Muscle of arm (tissue), 12 donors: ENCODE results near the gene ABHD2. TPM values are rescaled to one million over a fixed set of nuclear protein-coding genes. Genes with fewer than 3 reads are reported as not detected.

Experiments used
- DNase-seq: peaks from one replicate; pipeline ENCODE4 v3.0.0-alpha.2; 2013
- polyA plus RNA-seq, 12 donors: library from polyadenylated mRNA; unstranded; fragments of 120-200 nt; gene quantifications; one replicate each; pipeline ENCODE4 v1.2.1, GENCODE V29; 2013; ENCODE audit not compliant: insufficient read length in 12 of 12

Gene ABHD2
- polyA plus RNA-seq, 12 donors, result 17.1 to 28.5 (median 23.2) TPM; not detected in 1

GRCh38 chr15:89187301-89187985 is 99.2 kb downstream of the ABHD2 start:
- no peak for DNase-seq

GRCh38 chr15:89187986-89188514 is 99.8 kb downstream of the ABHD2 start:
- no peak for DNase-seq

GRCh38 chr15:89192136-89192535 is 103.9 kb downstream of the ABHD2 start:
- no peak for DNase-seq

GRCh38 chr15:89192766-89193165 is 104.5 kb downstream of the ABHD2 start:
- no peak for DNase-seq

GRCh38 chr15:89194608-89195007 is 106.4 kb downstream of the ABHD2 start:
- no peak for DNase-seq

DNA sequence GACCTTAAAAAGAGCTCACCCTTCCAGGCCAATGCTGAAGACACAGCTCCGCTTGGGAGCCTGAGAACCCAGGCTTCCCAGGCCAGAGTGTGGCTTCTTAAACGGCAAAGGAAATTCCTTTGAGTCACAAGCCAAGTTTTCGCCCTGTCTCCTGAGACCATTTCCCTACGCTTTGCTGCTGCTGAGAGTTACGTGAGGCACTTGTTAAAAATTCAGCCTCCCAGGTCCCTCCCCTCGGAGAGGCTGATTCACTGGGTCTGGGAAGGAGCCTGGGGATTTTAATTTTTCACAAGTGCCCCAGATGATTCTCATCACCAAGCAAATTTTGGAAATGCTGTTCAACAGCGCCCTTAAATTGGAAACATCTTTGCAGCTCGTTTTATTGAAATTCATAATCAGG is 107.6 kb downstream of the ABHD2 start:
- no peak for DNase-seq

DNA sequence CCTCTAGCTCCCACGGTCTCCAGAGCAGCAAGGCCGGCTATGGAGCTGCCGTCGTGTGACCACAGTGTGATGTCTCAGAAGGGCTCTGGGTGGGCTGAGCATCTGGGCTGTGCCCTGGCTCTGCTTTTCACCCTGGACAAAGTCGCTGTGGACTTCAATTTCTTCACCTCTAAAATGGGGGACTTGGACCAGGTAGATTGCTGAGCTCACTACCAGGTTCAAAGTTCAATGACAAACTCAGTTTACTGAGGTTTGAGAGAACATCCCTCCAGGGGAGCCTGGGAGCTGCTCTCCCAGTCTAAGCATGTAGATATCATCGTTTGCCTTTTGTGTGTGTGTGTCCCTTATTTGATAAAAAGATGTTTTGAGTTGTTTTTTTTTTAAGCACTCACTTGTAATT is 108.0 kb downstream of the ABHD2 start:
- DNase-seq, result no peak

DNA sequence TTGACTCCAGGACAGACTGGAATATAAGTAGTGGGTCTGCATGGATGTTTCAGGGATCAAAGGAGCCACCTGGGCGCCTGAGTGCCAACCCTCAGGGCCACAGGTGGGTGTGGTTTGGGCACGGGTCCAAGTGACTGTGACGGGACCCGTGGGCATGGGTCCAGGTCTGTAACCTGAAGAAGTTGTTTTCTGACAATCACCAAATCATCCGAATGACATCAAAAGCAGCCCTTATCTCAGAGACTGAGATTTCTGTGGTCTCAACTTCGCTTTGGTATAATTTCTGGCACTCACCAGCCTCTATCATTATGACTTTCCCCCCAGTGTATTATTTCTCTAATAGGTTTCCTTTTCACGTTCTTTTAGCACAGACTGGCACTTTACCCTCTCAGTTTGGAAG is 108.7 kb downstream of the ABHD2 start:
- no peak for DNase-seq

- DNase-seq, result no peak
Measured at GRCh38 chr15:89197503-89197971, 109.3 kb downstream of the ABHD2 start.

DNA sequence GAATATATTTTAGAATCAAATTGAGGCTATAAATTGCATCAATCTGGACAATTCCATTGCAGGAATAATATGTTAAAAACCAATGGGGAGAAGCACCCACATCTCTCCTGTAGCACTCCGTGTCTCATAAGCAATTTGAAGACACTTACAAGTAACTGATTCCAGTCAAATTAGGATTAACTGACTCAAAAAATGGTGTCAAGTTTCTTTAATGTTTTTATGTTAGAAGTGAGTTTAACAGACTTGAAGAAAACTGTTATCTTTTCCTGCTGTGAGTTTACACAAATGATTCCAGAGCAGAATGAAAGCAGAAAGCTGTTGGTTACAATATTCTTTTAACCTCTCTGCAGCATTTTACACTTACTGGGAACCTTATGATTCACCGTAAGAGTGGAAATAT is 109.9 kb downstream of the ABHD2 start:
- DNase-seq, result no peak

DNA sequence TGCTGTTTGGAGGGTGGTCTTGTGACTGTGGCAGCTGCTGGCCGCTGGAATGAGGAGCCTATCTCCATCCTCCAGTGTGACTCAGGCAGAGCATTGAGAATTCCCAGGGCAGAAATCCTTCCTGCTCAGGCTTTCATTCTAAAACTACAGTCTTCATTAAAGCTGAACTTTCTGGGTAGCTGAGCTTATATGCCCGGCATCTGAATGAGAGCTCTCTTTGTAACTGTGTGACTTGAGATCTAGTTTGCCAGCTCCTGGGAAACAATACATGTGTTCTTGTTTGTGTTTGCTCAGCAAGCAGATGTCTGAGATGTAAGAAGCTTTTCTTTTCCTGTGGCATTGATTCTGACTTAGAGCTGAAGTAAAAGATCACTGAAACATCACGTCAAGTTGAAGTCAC is 110.7 kb downstream of the ABHD2 start:
- no peak for DNase-seq

DNA sequence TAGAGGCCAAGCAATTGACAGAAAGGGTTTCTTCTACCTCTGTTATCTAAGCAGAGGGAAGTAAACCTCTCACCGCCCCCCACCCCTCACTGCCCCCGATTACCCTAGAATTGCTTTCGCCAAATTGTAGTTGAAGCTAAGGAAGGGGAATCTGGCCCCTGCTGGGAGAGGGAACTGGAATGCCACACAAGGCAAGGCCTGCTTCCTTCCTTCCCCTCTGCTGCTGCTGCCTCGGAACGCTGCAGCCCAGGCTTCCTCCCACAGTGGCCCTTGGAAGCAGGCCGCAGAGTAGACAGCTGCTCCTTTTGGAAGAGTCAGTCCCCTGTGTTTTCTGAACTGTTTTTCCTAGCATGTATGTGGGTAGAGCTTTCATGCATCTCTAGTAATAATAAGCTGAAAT is 111.5 kb downstream of the ABHD2 start:
- no peak for DNase-seq

- no peak for DNase-seq
Measured at GRCh38 chr15:89200182-89200581, 111.9 kb downstream of the ABHD2 start.

DNA sequence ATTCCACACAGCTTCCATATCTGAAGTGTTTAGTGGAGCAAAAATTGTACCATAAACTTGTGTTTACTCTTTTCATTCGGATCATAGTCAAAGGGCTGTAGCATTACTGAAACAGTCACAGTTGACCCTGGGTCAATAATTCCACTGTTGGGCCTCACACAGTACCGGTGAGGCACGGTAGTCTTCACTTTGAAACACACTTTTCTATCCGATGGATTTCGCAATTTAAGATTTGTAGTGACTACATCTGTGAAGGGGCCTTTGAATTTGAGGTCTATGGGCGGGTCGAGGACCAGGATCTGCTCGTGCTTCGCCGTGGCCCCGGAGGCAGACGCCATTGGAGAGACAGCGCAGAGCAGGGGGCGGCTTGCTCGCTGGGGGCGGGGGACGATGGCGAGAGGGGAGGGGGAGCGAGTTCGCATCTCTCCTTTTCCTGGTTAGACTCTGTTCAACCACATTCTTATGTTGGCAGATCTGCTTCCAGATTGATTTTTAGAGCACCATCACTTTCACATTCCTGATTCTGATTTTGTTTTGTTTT is 113.3 kb downstream of the ABHD2 start:
- no peak for DNase-seq

- DNase-seq, result no peak
Measured at GRCh38 chr15:89203705-89204273, 115.5 kb downstream of the ABHD2 start.

DNA sequence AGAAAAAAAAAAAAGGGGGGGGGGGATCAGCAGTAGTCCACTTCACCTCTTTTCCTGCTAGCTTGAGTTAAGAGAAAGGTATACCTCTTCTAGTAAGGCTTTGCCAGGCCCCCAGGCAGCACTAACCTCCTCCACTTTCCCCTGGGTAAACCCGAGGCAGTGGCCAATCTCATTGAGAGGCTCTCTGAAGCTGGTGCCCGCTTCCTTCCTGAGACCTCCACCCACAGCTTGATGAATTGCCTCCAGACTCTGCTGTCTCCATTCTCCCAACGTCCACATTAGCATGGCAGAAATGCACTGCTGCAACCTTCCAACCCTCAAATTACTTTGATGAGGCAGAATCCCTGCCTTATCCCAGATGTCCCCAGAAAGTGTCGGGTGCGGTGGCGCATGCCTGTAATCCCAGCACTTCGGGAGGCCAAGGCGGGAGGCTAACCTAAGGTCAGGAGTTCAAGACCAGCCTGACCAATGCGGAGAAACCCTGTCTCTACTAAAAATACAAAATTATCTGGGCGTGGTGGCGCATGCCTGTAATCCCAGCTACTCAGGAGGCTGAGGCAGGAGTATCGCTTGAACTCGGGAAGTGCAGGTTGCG is 117.8 kb downstream of the ABHD2 start:
- DNase-seq, result no peak

DNA sequence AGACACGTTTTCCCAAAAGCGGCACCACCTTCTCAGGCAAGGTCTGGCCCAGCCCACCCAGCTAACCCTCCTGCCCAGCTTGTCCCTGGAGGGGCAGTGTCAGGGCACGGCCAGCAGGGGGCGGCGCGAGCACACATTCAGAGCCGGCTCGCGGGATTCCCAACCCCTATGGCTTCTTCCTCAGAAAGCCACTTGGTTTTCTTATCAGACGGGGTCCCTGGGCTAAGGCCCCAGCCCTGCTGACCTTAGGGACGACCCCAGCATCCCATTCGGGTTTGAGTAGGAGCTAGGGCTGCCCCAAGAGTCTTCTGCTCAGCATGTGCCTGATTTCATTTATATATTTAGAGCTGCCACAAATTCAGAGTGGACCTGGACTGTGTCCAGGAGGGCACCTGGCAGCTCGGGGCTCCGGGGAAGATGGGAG is 118.7 kb downstream of the ABHD2 start:
- DNase-seq, result peak; percentile 42

DNA sequence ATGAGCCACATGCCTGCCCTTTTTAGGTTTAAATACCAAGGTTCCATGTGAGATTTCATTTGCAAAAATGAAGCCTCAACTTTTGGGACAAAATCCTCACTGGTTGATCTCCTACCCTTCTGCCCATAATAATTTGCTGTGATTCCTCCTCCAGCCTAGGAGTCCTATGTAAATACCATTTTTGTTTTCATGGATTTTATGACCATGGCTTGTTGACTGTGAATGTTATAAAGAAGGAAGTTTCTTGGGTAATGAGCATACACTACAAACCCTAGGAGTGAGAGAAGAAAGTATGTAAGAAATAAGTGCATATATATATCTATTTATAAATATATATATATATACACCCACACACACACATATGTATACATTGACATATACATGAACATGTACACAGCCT is 120.0 kb downstream of the ABHD2 start:
- no peak for DNase-seq

- no peak for DNase-seq
Measured at GRCh38 chr15:89209057-89209456, 120.8 kb downstream of the ABHD2 start.

DNA sequence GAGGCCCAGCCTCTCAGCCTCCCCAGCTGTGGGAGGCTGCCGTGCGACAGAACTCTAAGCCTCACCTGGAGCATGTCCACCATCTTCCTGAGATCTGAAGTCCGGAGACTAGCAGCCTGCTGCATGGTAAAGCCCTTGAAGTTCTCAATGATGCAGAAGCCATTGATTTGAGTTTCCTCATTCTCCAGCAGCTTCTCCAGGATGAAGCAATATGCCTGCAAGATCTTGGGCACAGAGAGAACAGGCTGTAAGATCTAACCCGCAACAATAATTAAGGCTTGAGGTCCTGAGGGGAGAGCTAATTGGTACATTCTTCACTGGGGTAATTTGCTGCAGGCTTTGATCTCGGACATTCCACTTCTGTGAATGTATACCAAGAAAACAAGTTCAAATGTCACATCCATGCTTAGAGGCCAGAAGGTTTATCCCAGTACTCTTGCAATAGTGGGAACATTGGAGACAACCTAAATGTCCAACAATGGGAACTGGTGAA is 123.5 kb downstream of the ABHD2 start:
- DNase-seq, result no peak

- DNase-seq, result no peak
Measured at GRCh38 chr15:89215627-89216026, 127.4 kb downstream of the ABHD2 start.

- DNase-seq, result no peak
Measured at GRCh38 chr15:89217031-89217430, 128.8 kb downstream of the ABHD2 start.
